Activated naive CD8-positive, alpha-beta T cell treated with anti-CD3 and anti-CD28 coated beads, Interleukin-2, amount 50 U/mL, for 24 hours (primary cell): ENCODE measurements around the gene ACOT7.

ENCODE experiments used
- ATAC-seq: fragments of 150-1000 bp; cut with Tn5 transposase; one replicate; pipeline ENCODE4 v1.10.0; 2021
- DNase-seq: peaks from one replicate; pipeline ENCODE4 v3.0.0; 2021
- H3K27ac Mint-ChIP-seq: one replicate; pipeline ENCODE4 v1.8.0; 2021; ENCODE audit warnings: mild to moderate bottlenecking, mixed read lengths
- H3K27me3 Mint-ChIP-seq: one replicate; pipeline ENCODE4 v1.8.0; 2021; ENCODE audit warnings: mixed read lengths
- H3K36me3 Mint-ChIP-seq: one replicate; pipeline ENCODE4 v1.8.0; 2021; ENCODE audit warnings: low read depth, mixed read lengths
- H3K4me1 Mint-ChIP-seq: one replicate; pipeline ENCODE4 v1.8.0; 2021; ENCODE audit warnings: mixed read lengths
- H3K4me3 Mint-ChIP-seq: one replicate; pipeline ENCODE4 v1.8.0; 2021; ENCODE audit warnings: mild to moderate bottlenecking, moderate library complexity, mixed read lengths
- H3K9me3 Mint-ChIP-seq: one replicate; pipeline ENCODE4 v1.8.0; 2021; ENCODE audit warnings: mixed read lengths

Gene ACOT7

GRCh38 chr1:6336776-6337622, 56.6 kb downstream of the ACOT7 start:
- Mint-ChIP-seq H3K4me3 (no peak overlapping the region), H3K27me3 (no peaks in the 10 kb centered on the region), H3K27ac (no peak overlapping the region), H3K4me1 (no peaks in the 10 kb centered on the region), H3K9me3 (no peaks in the 10 kb centered on the region), H3K36me3 (no peaks in the 10 kb centered on the region)
- no peak for ATAC-seq
- DNase-seq: no peak

GRCh38 chr1:6334261-6334993, 59.1 kb downstream of the ACOT7 start:
- no peaks in the 10 kb centered on the region for H3K4me1 Mint-ChIP-seq
- H3K36me3 Mint-ChIP-seq: peaks cover 2% of the 10 kb centered on the region
- H3K27me3 Mint-ChIP-seq: no peaks in the 10 kb centered on the region
- no peak for DNase-seq
- no peak overlapping the region for H3K4me3 Mint-ChIP-seq
- H3K9me3 Mint-ChIP-seq: no peaks in the 10 kb centered on the region
- no peak for ATAC-seq
- H3K27ac Mint-ChIP-seq: no peak overlapping the region

DNA sequence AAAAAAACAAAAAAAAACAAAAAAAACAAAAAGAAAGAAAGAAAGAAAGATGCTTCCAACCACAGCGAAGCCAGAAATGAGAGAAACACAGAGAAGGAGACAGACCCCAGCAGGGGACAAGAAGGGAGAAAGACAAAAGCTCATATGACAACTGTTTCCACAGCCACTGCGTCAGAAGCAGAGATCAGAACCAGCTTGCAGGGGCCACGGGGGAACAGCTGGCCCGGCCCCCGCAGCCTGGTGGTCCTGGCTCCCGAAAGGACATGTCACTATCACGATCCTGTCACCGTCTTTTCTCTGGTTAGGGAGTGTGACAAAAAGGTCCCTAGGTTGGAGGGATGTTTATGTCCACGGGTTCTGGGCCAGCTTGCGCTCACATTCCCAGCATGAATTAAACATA, 60.7 kb downstream of the ACOT7 start:
- ATAC-seq (no peak), DNase-seq (no peak)
- no peaks in the 10 kb centered on the region for H3K4me1 Mint-ChIP-seq
- H3K4me3 Mint-ChIP-seq: no peak overlapping the region
- H3K9me3 Mint-ChIP-seq: no peaks in the 10 kb centered on the region
- H3K27ac Mint-ChIP-seq: no peak overlapping the region
- H3K36me3 Mint-ChIP-seq: peaks cover 5% of the 10 kb centered on the region
- H3K27me3 Mint-ChIP-seq: no peaks in the 10 kb centered on the region

DNA sequence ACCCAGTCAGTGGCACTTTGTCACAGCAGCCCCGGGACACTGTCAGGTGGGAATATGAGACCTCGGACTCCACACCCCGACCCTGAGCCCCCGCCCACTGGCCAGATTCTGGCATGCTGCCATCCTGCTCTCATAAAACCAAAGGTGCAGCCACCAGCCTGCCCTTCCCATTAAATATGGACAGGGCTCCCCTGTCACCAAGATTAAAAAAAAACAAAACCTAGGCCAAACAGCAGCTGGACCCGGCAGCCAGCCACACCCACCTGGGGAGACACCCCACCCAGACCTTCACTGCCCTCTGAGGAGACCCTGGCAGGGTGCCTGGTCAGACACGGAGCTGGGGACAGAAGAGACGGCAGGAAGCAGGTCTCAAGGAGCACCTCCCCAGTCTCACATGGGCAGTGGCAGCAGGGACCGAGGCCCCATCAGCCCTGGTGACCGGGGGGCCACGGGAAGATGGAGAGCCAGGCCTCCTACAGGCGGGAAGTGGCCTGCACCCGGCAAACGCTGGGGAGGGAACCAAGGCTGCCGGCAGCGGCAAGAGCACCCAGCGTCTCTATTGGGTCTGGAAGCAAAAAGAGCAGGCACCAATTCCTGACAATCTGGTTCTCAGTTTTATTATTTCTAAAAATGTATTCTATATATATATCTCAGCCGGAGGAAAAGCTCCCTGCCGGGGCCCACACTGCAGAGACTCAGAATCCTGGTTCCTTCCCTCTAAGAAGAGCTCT, 61.9 kb downstream of the ACOT7 start:
- no peak for ATAC-seq
- no peaks in the 10 kb centered on the region for H3K4me1 Mint-ChIP-seq
- H3K27ac Mint-ChIP-seq: no peak overlapping the region
- no peaks in the 10 kb centered on the region for H3K27me3 Mint-ChIP-seq
- no peak for DNase-seq
- peaks cover 5% of the 10 kb centered on the region for H3K36me3 Mint-ChIP-seq
- no peaks in the 10 kb centered on the region for H3K9me3 Mint-ChIP-seq
- no peak overlapping the region for H3K4me3 Mint-ChIP-seq

DNA sequence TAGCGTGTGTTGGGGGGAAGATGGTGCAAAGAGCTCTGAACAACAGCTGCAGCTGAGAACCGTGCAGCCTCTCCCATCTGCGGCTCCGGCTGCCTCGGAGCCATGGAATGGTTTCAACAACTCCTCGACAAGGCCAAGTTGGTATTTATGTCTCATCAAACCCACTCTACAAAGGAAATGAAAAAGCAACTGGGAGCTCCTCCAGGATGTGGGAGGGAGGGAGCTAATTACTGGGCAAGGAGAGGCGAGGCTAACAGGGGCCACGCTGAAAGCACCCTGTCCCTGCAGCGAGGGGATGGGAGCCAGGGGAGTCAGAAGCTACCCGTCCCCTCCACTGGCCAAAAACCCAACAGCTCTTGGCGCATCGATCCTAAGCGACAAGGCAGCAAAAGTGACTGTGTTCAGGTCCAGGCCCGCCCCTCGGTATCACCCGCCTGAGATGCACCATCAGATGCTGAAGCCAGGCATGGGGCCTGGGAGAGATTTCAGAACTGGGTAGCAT, 63.1 kb downstream of the ACOT7 start:
- no peak overlapping the region for H3K4me3 Mint-ChIP-seq
- no peaks in the 10 kb centered on the region for H3K4me1 Mint-ChIP-seq
- peaks cover 7% of the 10 kb centered on the region for H3K36me3 Mint-ChIP-seq
- H3K27me3 Mint-ChIP-seq: no peaks in the 10 kb centered on the region
- ATAC-seq: no peak
- H3K27ac Mint-ChIP-seq: no peak overlapping the region
- DNase-seq: no peak
- H3K9me3 Mint-ChIP-seq: no peaks in the 10 kb centered on the region

- Mint-ChIP-seq H3K27ac (no peak overlapping the region), H3K4me1 (no peaks in the 10 kb centered on the region), H3K27me3 (no peaks in the 10 kb centered on the region), H3K36me3 (peaks cover 7% of the 10 kb centered on the region), H3K9me3 (no peaks in the 10 kb centered on the region), H3K4me3 (no peak overlapping the region)
- no peak for DNase-seq
- no peak for ATAC-seq
Observed at GRCh38 chr1:6329851-6330250, 63.7 kb downstream of the ACOT7 start.

DNA sequence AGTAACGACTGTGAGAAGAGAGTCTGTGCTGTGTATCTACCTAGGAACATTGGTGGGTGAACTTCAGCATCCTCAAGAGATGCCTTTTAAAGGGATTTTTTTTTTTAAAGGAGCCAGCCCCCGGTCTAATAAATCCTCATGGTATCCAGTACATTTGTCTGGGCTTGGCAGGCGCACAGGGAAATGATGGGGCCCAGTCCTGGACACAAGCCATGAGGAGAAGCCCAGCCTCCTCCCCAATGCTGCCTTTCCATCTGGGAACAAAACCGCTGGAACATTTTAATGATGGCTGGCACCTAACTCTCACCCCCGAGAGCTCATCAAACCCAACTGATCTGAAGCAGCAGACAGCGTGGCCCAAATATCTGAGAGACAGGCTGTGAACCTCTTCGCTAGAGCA, 64.2 kb downstream of the ACOT7 start:
- Mint-ChIP-seq H3K4me1 (no peaks in the 10 kb centered on the region), H3K27ac (no peak overlapping the region), H3K9me3 (no peaks in the 10 kb centered on the region), H3K4me3 (no peak overlapping the region), H3K27me3 (no peaks in the 10 kb centered on the region), H3K36me3 (peaks cover 7% of the 10 kb centered on the region)
- ATAC-seq (no peak), DNase-seq (no peak)

GRCh38 chr1:6328696-6329095, 64.9 kb downstream of the ACOT7 start:
- Mint-ChIP-seq H3K9me3 (no peaks in the 10 kb centered on the region), H3K4me1 (no peaks in the 10 kb centered on the region), H3K27ac (no peak overlapping the region), H3K36me3 (peaks cover 7% of the 10 kb centered on the region), H3K27me3 (no peaks in the 10 kb centered on the region), H3K4me3 (no peak overlapping the region)
- ATAC-seq: no peak
- no peak for DNase-seq

- H3K4me1 Mint-ChIP-seq: no peaks in the 10 kb centered on the region
- H3K4me3 Mint-ChIP-seq: no peak overlapping the region
- H3K27me3 Mint-ChIP-seq: no peaks in the 10 kb centered on the region
- ATAC-seq (no peak), DNase-seq (no peak)
- H3K36me3 Mint-ChIP-seq: peaks cover 7% of the 10 kb centered on the region
- no peak overlapping the region for H3K27ac Mint-ChIP-seq
- no peaks in the 10 kb centered on the region for H3K9me3 Mint-ChIP-seq
Observed at GRCh38 chr1:6328091-6328490, 65.5 kb downstream of the ACOT7 start.

DNA sequence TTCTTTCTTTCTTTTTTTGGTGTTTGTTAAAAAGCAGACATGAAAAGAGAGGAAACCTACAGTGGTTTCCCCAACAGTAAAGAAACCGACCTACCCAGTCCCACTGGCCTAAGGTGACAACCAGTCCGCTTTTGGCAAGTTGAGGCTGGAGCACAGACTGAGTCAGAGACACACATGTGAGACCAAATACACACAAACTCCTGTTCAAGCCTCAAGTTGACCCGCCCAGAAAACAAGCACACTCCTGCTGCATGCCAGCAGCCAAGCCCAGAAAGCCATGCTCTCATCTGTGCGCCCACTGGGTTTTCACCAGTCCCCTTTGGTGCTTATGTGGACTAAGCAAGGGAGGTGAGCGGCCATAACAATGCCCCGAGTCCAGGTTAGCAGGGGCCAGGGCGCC, 68.1 kb downstream of the ACOT7 start:
- Mint-ChIP-seq H3K9me3 (no peaks in the 10 kb centered on the region), H3K27ac (no peak overlapping the region), H3K4me1 (no peaks in the 10 kb centered on the region), H3K36me3 (peaks cover 5% of the 10 kb centered on the region), H3K27me3 (no peaks in the 10 kb centered on the region), H3K4me3 (no peak overlapping the region)
- DNase-seq (no peak), ATAC-seq (no peak)

DNA sequence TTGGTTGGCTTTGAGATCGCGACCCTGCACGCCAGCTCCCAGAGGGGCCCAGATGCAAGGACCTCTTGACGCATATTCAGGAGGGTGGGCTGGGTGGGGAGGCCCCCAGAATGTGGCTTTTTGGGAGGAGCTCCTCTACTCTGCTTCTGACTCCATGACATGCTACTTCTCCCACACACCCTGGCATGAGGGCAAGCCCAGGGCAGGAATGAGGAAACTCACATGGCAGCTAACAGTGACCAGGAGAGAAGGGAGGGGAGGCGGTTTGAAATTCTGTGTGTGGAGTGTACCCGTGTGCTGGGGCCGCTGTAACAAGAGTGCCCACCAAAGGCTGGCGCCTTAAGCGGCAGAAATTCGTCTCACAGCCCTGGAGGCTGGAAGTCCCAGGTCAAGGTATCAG, 71.4 kb downstream of the ACOT7 start:
- Mint-ChIP-seq H3K4me1 (no peaks in the 10 kb centered on the region), H3K36me3 (peaks cover 6% of the 10 kb centered on the region), H3K9me3 (no peaks in the 10 kb centered on the region), H3K27ac (no peak overlapping the region), H3K27me3 (no peaks in the 10 kb centered on the region), H3K4me3 (no peak overlapping the region)
- ATAC-seq (no peak), DNase-seq (no peak)

DNA sequence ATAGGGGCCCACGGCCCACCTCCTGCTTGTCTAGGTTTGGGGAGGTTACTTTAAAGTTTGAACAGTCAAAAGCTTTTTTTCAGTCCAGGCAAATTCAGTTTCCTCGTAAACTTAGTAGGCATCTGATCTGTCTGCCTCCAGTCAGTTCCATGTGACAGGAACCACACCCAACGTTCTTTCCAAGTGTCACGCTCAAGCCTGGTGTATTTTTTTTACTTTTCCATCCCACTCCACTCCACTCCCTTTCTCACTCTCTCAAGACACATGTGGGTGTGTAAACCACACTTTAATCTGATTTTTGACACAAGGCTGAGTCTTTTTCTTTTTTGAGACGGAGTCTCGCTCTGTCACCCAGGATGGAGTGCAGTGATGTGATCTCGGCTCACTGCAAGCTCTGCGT, 72.4 kb downstream of the ACOT7 start:
- ATAC-seq: no peak
- Mint-ChIP-seq H3K27me3 (no peaks in the 10 kb centered on the region), H3K27ac (no peak overlapping the region), H3K4me3 (no peak overlapping the region), H3K36me3 (peaks cover 5% of the 10 kb centered on the region), H3K4me1 (no peaks in the 10 kb centered on the region), H3K9me3 (no peaks in the 10 kb centered on the region)
- no peak for DNase-seq

DNA sequence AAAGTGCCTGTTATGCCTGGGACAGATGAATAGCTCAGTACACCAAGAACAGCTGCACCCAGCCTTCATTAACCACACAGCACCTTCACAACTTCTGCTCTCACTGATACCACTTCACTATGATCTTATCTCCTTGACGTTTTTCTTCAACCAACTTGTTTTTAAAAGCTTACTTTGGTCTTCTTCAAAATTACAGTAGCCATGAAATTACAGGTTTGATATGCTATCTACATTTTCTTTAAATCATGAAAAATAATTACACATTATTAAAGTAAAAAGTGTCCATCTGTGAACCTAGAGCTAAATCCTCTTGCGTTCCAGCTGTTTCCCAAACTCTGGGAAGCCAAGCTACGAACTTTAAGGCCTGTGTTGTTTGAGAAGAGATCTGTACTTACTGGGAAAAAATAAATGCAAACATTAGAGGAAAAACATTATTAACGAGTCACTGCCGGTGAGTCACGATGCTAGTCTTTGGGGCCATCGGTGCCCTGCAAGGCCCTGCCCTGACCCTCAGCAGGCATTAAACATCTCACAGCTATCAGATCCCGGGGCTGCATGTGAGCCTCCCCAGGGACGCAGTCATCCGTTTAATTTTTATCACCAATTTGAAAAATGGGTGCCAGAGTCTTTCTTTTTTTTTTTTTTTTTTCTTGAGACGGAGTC, 76.3 kb downstream of the ACOT7 start:
- DNase-seq: no peak
- no peak overlapping the region for H3K27ac Mint-ChIP-seq
- H3K4me3 Mint-ChIP-seq: no peak overlapping the region
- H3K9me3 Mint-ChIP-seq: no peaks in the 10 kb centered on the region
- ATAC-seq: no peak
- no peaks in the 10 kb centered on the region for H3K4me1 Mint-ChIP-seq
- no peaks in the 10 kb centered on the region for H3K27me3 Mint-ChIP-seq
- peaks cover 6% of the 10 kb centered on the region for H3K36me3 Mint-ChIP-seq
